Naive thymus-derived CD4-positive, alpha-beta T cell (primary cell): Measurements from ENCODE around the gene USP5. TPM values are rescaled to one million over a fixed set of nuclear protein-coding genes. Genes with fewer than 3 reads are reported as not detected.

Experiments used
- ATAC-seq: fragments of 150-1000 bp; cut with Tn5 transposase; 2 replicates; pipeline ENCODE4 v1.10.0; 2021; ENCODE audit warnings: mild to moderate bottlenecking, moderate library complexity
- CTCF ChIA-PET: fragments of 350-600 bp; sonication (Branson Sonifier 250); formaldehyde crosslinking; loops from one replicate; lab custom pipeline; 2021; ENCODE audit warnings: antibody characterized with exemption; lab: Charles Lee
- POLR2A ChIA-PET: fragments of 350-600 bp; sonication (Branson Sonifier 250); formaldehyde crosslinking; loops from one replicate; lab custom pipeline; 2021; ENCODE audit warnings: antibody characterized with exemption, inconsistent platforms; lab: Charles Lee
- DNase-seq, 9 donors: peaks; one replicate each; pipeline versions ENCODE4 v3.0.0 to v3.0.0-alpha.2; 2020 to 2022; ENCODE audit warnings: mixed read lengths in 1 of 9
- H3K27ac ChIP-seq: one replicate; pipeline ENCODE4 v1.7.0; 2013; ENCODE audit warnings: mild to moderate bottlenecking, low read depth, low read length, moderate library complexity
- H3K27me3 ChIP-seq, 2 donors: one replicate each; pipeline ENCODE4 v1.7.0; 2013; ENCODE audit warnings: low read length in 2 of 2, mild to moderate bottlenecking in 2 of 2, moderate library complexity in 2 of 2; ENCODE audit not compliant: control insufficient read depth in 2 of 2, insufficient read depth in 2 of 2
- H3K36me3 ChIP-seq, 3 experiments: 1 replicate in 2 of 3; 2 replicates in 1 of 3; pipeline ENCODE4 v1.7.0; 2013; ENCODE audit warnings: low read length in 3 of 3, mild to moderate bottlenecking in 3 of 3, moderate library complexity in 1 of 3; ENCODE audit not compliant: insufficient read depth in 3 of 3, control insufficient read depth in 2 of 3
- H3K4me1 ChIP-seq, 2 donors: one replicate each; pipeline ENCODE4 v1.7.0; 2013; ENCODE audit warnings: low read length in 2 of 2, mild to moderate bottlenecking in 2 of 2, moderate library complexity in 1 of 2; ENCODE audit not compliant: control insufficient read depth in 2 of 2, insufficient read depth in 2 of 2
- H3K4me3 ChIP-seq: 2 replicates; pipeline ENCODE4 v1.7.0; 2013; ENCODE audit warnings: mild to moderate bottlenecking, low read length
- H3K9me3 ChIP-seq, 3 experiments: 1 replicate in 2 of 3; 2 replicates in 1 of 3; pipeline ENCODE4 v1.7.0; 2013; ENCODE audit warnings: low read length in 3 of 3; ENCODE audit not compliant: control insufficient read depth in 2 of 3
- H3K27ac Mint-ChIP-seq, 9 donors: one replicate each; pipeline ENCODE4 v1.8.0; 2020 to 2022; ENCODE audit warnings: mixed read lengths in 9 of 9, mild to moderate bottlenecking in 8 of 9, moderate library complexity in 5 of 9, inconsistent platforms in 2 of 9
- H3K27me3 Mint-ChIP-seq, 5 donors: one replicate each; pipeline ENCODE4 v1.8.0; 2021 to 2022; ENCODE audit warnings: mixed read lengths in 5 of 5, mild to moderate bottlenecking in 1 of 5
- H3K36me3 Mint-ChIP-seq, 5 donors: one replicate each; pipeline ENCODE4 v1.8.0; 2020 to 2022; ENCODE audit warnings: mixed read lengths in 5 of 5, mild to moderate bottlenecking in 3 of 5, inconsistent platforms in 1 of 5
- H3K4me1 Mint-ChIP-seq, 7 donors: one replicate each; pipeline ENCODE4 v1.8.0; 2020 to 2022; ENCODE audit warnings: mixed read lengths in 7 of 7, mild to moderate bottlenecking in 3 of 7, inconsistent platforms in 1 of 7
- H3K4me3 Mint-ChIP-seq, 10 donors: one replicate each; pipeline ENCODE4 v1.8.0; 2020 to 2022; ENCODE audit warnings: mild to moderate bottlenecking in 10 of 10, mixed read lengths in 10 of 10, moderate library complexity in 6 of 10, inconsistent platforms in 2 of 10
- H3K9me3 Mint-ChIP-seq, 11 donors: one replicate each; pipeline ENCODE4 v1.8.0; 2020 to 2022; ENCODE audit warnings: mixed read lengths in 11 of 11, mild to moderate bottlenecking in 4 of 11, inconsistent platforms in 1 of 11, moderate library complexity in 1 of 11
- intact Hi-C, 2 donors: fragments of 100-400 bp; cut with micrococcal nuclease; formaldehyde crosslinking; loops; one replicate each; pipeline ENCODE4 v1.15.1; 2023
- polyA plus RNA-seq, 2 donors: library from polyadenylated mRNA; unstranded; fragments of 300-500 nt; fragmentation: Illumina TruSeq; gene quantifications; one replicate each; pipeline ENCODE4 v1.2.3, GENCODE V29; 2021
- total RNA-seq, 6 experiments: library from RNA in 5 of 6; stranded (reverse) in 5 of 6; gene quantifications; 1 replicate in 5 of 6; 2 replicates in 1 of 6; pipeline ENCODE4 v1.2.3 and lab custom pipeline; 2021 to 2026

USP5 gene
- total and polyA plus RNA-seq, 7 experiments from 2014 or later = 51.9 to 134 (median 71.1) TPM

- CTCF ChIA-PET = interaction anchor here (1.9 to 5.7 kb wide), 2 partner anchors 8 to 38 kb away, joined by 8 to 27 read pairs; partner anchors contain the start of gene CD4
- Mint-ChIP-seq H3K27me3 (peaks cover 9 to 69% (median 21%) of the 10 kb centered on the region in 5 donors), H3K4me1 (peaks cover 19 to 32% (median 28%) of the 10 kb centered on the region in 7 donors), H3K4me3 (peak overlapping the region; percentile 63 to 98 (median 73)), H3K27ac (peak overlapping the region in 6 of 9 donors; percentile 10 to 81 (median 64)), H3K36me3 (no peaks in the 10 kb centered on the region), H3K9me3 (peaks cover 0 to 2% (median 0%) of the 10 kb centered on the region in 11 donors)
- Histone ChIP-seq H3K27me3 (peaks cover 0 to 9% of the 10 kb centered on the region in 2 donors), H3K36me3 (no peaks in the 10 kb centered on the region), H3K4me1 (peaks cover 0 to 4% of the 10 kb centered on the region in 2 donors), H3K9me3 (no peaks in the 10 kb centered on the region), H3K4me3 (no peak overlapping the region), H3K27ac (no peak overlapping the region)
- ATAC-seq (no peak), DNase-seq (peak in 5 of 9 donors; percentile 25 to 56 (median 34))
- POLR2A ChIA-PET = interaction anchor here (1.4 to 13.2 kb wide), 8 partner anchors 10 to 74 kb away, joined by 3 to 91 read pairs (median 5); partner anchors contain the start of genes CD4, CDCA3, MLF2 and USP5
- intact Hi-C loops = loop anchor here (5.0 kb wide), 2 partner anchors 140 to 260 kb away; partner anchors contain the start of genes NOP2 (in 1 of the 2) and ZNF384 (in 1 of the 2)
These were observed 24.5 kb upstream of the USP5 start for GRCh38 chr12:6827437-6827911.

GRCh38 chr12:6827982-6828780, 23.8 kb upstream of the USP5 start, which contains the start of gene P3H3:
Gene P3H3 (plus strand): TSS chr12:6828407. CDS start chr12:6828441, 34 bp downstream.
- Histone ChIP-seq H3K9me3 (no peaks in the 10 kb centered on the region), H3K4me3 (peak within 1 kb of the TSS; percentile 77), H3K27me3 (peaks cover 0 to 9% of the 10 kb centered on the region in 2 donors), H3K4me1 (peaks cover 0 to 4% of the 10 kb centered on the region in 2 donors), H3K27ac (peak within 1 kb of the TSS; percentile 53), H3K36me3 (no peaks in the 10 kb centered on the region)
- Mint-ChIP-seq H3K27me3 (peaks cover 9 to 62% (median 17%) of the 10 kb centered on the region in 5 donors), H3K27ac (peak within 1 kb of the TSS; percentile 77 to 93 (median 85)), H3K4me3 (peak within 1 kb of the TSS; percentile 88 to 98 (median 92)), H3K9me3 (peaks cover 0 to 2% (median 0%) of the 10 kb centered on the region in 11 donors), H3K36me3 (no peaks in the 10 kb centered on the region), H3K4me1 (peaks cover 19 to 32% (median 27%) of the 10 kb centered on the region in 7 donors)
- ChIA-PET POLR2A (interaction anchor here (0.5 to 13.2 kb wide), 18 partner anchors 9 to 1160 kb away, joined by 3 to 91 read pairs (median 4); partner anchors contain the start of genes CD4, CDCA3, COPS7A and MLF2), CTCF (interaction anchor here (1.0 to 1.9 kb wide), 7 partner anchors 21 to 274 kb away, joined by 3 to 8 read pairs (median 3); partner anchors contain the start of genes CD4 and SPSB2)
- DNase-seq (peak in 2 of 9 donors; percentile 39 to 55), ATAC-seq (peak; percentile 54)
- intact Hi-C loops = loop anchor here (1.0 to 5.0 kb wide), 5 partner anchors 24 to 261 kb away; partner anchors contain the start of genes ZNF384 (in 2 of the 2), NOP2 (in 1 of the 2), SPSB2 (in 1 of the 2) and USP5 (in 1 of the 2)

- Histone ChIP-seq H3K27ac (peak overlapping the region; percentile 53), H3K9me3 (no peaks in the 10 kb centered on the region), H3K27me3 (peaks cover 0 to 9% of the 10 kb centered on the region in 2 donors), H3K4me3 (peak overlapping the region; percentile 77), H3K36me3 (no peaks in the 10 kb centered on the region), H3K4me1 (peaks cover 0 to 4% of the 10 kb centered on the region in 2 donors)
- Mint-ChIP-seq H3K4me1 (peaks cover 19 to 32% (median 27%) of the 10 kb centered on the region in 7 donors), H3K27me3 (peaks cover 9 to 58% (median 16%) of the 10 kb centered on the region in 5 donors), H3K36me3 (peaks cover 0 to 4% (median 0%) of the 10 kb centered on the region in 5 donors), H3K27ac (peak overlapping the region; percentile 77 to 93 (median 85)), H3K9me3 (peaks cover 0 to 2% (median 0%) of the 10 kb centered on the region in 11 donors), H3K4me3 (peak overlapping the region; percentile 88 to 98 (median 92))
- intact Hi-C loops = loop anchor here (1.0 to 5.0 kb wide), 5 partner anchors 23 to 262 kb away; partner anchors contain the start of genes ZNF384 (in 2 of the 2), NOP2 (in 1 of the 2), SPSB2 (in 1 of the 2) and USP5 (in 1 of the 2)
- peak; percentile 31 to 60 (median 55) for DNase-seq
- ChIA-PET CTCF (interaction anchor here (0.7 to 1.9 kb wide), 11 partner anchors 10 to 274 kb away, joined by 3 to 8 read pairs (median 4); partner anchors contain the start of genes CD4, MLF2, SPSB2 and USP5), POLR2A (interaction anchor here (0.5 to 13.2 kb wide), 24 partner anchors 8 to 202 kb away, joined by 3 to 91 read pairs (median 4); partner anchors contain the start of genes CD4, CDCA3, COPS7A and GNB3)
- peak; percentile 69 for ATAC-seq
These were observed 23.0 kb upstream of the USP5 start for GRCh38 chr12:6828781-6829535.

- peak overlapping the region; percentile 88 to 98 (median 92) for H3K4me3 Mint-ChIP-seq
- intact Hi-C loops = loop anchor here (2.0 to 5.0 kb wide), 4 partner anchors 43 to 262 kb away; partner anchors contain the start of genes ZNF384 (in 2 of the 2), NOP2 (in 1 of the 2) and SPSB2 (in 1 of the 2)
- H3K4me1 Mint-ChIP-seq = peaks cover 19 to 32% (median 26%) of the 10 kb centered on the region in 7 donors
- Histone ChIP-seq H3K36me3 (no peaks in the 10 kb centered on the region), H3K9me3 (no peaks in the 10 kb centered on the region), H3K27me3 (peaks cover 0 to 9% of the 10 kb centered on the region in 2 donors), H3K4me3 (peak overlapping the region; percentile 77), H3K4me1 (peaks cover 0 to 4% of the 10 kb centered on the region in 2 donors), H3K27ac (peak overlapping the region; percentile 53)
- ATAC-seq (no peak), DNase-seq (no peak)
- peak overlapping the region in 8 of 9 donors; percentile 81 to 93 (median 86) for H3K27ac Mint-ChIP-seq
- POLR2A ChIA-PET = interaction anchor here (0.6 to 13.2 kb wide), 18 partner anchors 11 to 202 kb away, joined by 3 to 91 read pairs (median 4); partner anchors contain the start of genes CD4, CDCA3, COPS7A and GNB3
- H3K36me3 Mint-ChIP-seq = peaks cover 0 to 4% (median 0%) of the 10 kb centered on the region in 5 donors
- CTCF ChIA-PET = interaction anchor here (0.5 to 1.6 kb wide), 8 partner anchors 9 to 77 kb away, joined by 3 to 6 read pairs (median 4); partner anchors contain the start of genes MLF2, SPSB2 and USP5
- peaks cover 9 to 53% (median 16%) of the 10 kb centered on the region in 5 donors for H3K27me3 Mint-ChIP-seq
- peaks cover 0 to 2% (median 0%) of the 10 kb centered on the region in 11 donors for H3K9me3 Mint-ChIP-seq
These were observed 22.3 kb upstream of the USP5 start for GRCh38 chr12:6829536-6830220.
